Panc1 (cell line): ENCODE data around the gene VSTM2L. TPM values are rescaled to one million over a fixed set of nuclear protein-coding genes. Genes with fewer than 3 reads are reported as not detected.

Source experiments
- ATAC-seq: fragments of 200-7000 bp; cut with Tn5 transposase; 2 replicates; pipeline ENCODE4 v1.9.1; 2020; ENCODE audit warnings: mild to moderate bottlenecking, moderate library complexity
- BruUV-seq: library from RNA; stranded (reverse); fragments of 400-500 nt; replicated peaks from 2 replicates; lab custom pipeline; 2021; lab: Mats Ljungman, UMichigan
- CTCF ChIA-PET: fragments of 300-600 bp; sonication (Branson Sonifier 250); formaldehyde crosslinking; loops from one replicate; lab custom pipeline; 2022; ENCODE audit warnings: antibody characterized with exemption; lab: Charles Lee
- POLR2A ChIA-PET: fragments of 300-600 bp; sonication (Branson Sonifier 250); formaldehyde crosslinking; loops from one replicate; lab custom pipeline; 2022; ENCODE audit warnings: antibody characterized with exemption; lab: Charles Lee
- DNase-seq: peaks from one replicate; pipeline ENCODE4 v3.0.0-alpha.2; 2010; ENCODE audit warnings: low read depth, low spot score
- H3K27ac ChIP-seq: 2 replicates; pipeline ENCODE4 v1.5.1; 2011; ENCODE audit warnings: mild to moderate bottlenecking, low read length, inconsistent platforms
- H3K27me3 ChIP-seq: fragments of 200-500 bp; sonication (Bioruptor generic); 2 replicates; pipeline ENCODE4 v1.6.0; 2014; ENCODE audit warnings: low read length, inconsistent platforms; ENCODE audit not compliant: control insufficient read depth, insufficient read depth
- H3K36me3 ChIP-seq: fragments of 200-500 bp; sonication (Bioruptor generic); 2 replicates; pipeline ENCODE4 v1.5.1; 2014; ENCODE audit warnings: inconsistent platforms, mild to moderate bottlenecking, low read length, moderate library complexity; ENCODE audit not compliant: control insufficient read depth, insufficient read depth
- H3K4me1 ChIP-seq: 2 replicates; pipeline ENCODE4 v1.5.1; 2011; ENCODE audit warnings: inconsistent platforms, mild to moderate bottlenecking, low read length, moderate library complexity; ENCODE audit not compliant: control insufficient read depth, insufficient read depth
- H3K4me3 ChIP-seq, 2 experiments: 2 replicates each; pipeline ENCODE4 v1.5.1; 2011 to 2012; ENCODE audit warnings: low read depth in 2 of 2, low read length in 2 of 2, mild to moderate bottlenecking in 2 of 2, inconsistent platforms in 1 of 2, moderate library complexity in 1 of 2
- H3K9me3 ChIP-seq: fragments of 200-500 bp; sonication (Bioruptor generic); 2 replicates; pipeline ENCODE4 v1.5.1; 2014; ENCODE audit warnings: low read depth, mild to moderate bottlenecking, inconsistent platforms, low read length, moderate library complexity; ENCODE audit not compliant: control insufficient read depth, insufficient read depth
- CTCF ChIP-seq: fragments of 450-650 bp; IDR thresholded peaks from 2 replicates; pipeline ENCODE4 v1.5.1; 2017; ENCODE audit warnings: mild to moderate bottlenecking
- POLR2AphosphoS5 ChIP-seq: IDR thresholded peaks from 2 replicates; pipeline ENCODE4 v1.6.1; 2012; ENCODE audit warnings: mild to moderate bottlenecking, low read depth, low read length, moderate library complexity
- REST ChIP-seq, 2 experiments: IDR thresholded peaks; 2 replicates each; pipeline ENCODE4 v1.6.1; 2011 to 2012; ENCODE audit warnings: low read depth in 2 of 2, control low read depth in 1 of 2, low read length in 1 of 2, mild to moderate bottlenecking in 1 of 2, moderate library complexity in 1 of 2; ENCODE audit not compliant: insufficient read depth in 1 of 2
- SIN3A ChIP-seq: IDR thresholded peaks from 2 replicates; pipeline ENCODE4 v1.6.1; 2012; ENCODE audit warnings: low read depth, mild to moderate bottlenecking, low read length, moderate library complexity, borderline replicate concordance; ENCODE audit not compliant: insufficient read depth
- TCF7L2 ChIP-seq: IDR thresholded peaks from 2 replicates; pipeline ENCODE4 v1.6.1; 2011; ENCODE audit warnings: mild to moderate bottlenecking, low read depth, low read length, inconsistent platforms
- in situ Hi-C: cut with HindIII; loops from 2 replicates; pipeline ENCODE4 v1.10.0; 2016; ENCODE audit warnings: low sequenced_read_pairs, low pct_unique_long_range_greater_than_20kb
- intact Hi-C: fragments of 100-400 bp; cut with micrococcal nuclease; formaldehyde crosslinking; loops from one replicate; pipeline ENCODE4 v1.10.0; 2022; ENCODE audit not compliant: unreplicated experiment
- total RNA-seq: library from RNA; stranded (reverse); gene quantifications from one replicate; pipeline ENCODE4 v1.2.1, GENCODE V29; 2021; ENCODE audit not compliant: unreplicated experiment

Gene VSTM2L
- total RNA-seq, 1 experiment from 2014 or later, result 16.0 TPM

- ChIA-PET CTCF (no interaction called here), POLR2A (no interaction called here)
- H3K36me3 ChIP-seq, result no peaks in the 10 kb centered on the region
- intact Hi-C loops, result no loop called here
- H3K4me3 ChIP-seq, result no peak overlapping the region
- no peak for TF ChIP-seq REST (IDR thresholded peaks at IDR 0.05; ENCODE audit: insufficient read depth in 1 of 2, low read depth in 2 of 2, low read length in 1 of 2)
- no peak for TF ChIP-seq SIN3A
- TF ChIP-seq CTCF, result no peak
- TF ChIP-seq POLR2AphosphoS5, result no peak
- no peak for TF ChIP-seq TCF7L2
- no peaks in the 10 kb centered on the region for H3K9me3 ChIP-seq
- in situ Hi-C loops, result no loop called here
- H3K27me3 ChIP-seq, result no peaks in the 10 kb centered on the region; the same call in 1 of the 2 replicates
- H3K4me1 ChIP-seq, result peaks cover 7% of the 10 kb centered on the region
- H3K27ac ChIP-seq, result no peak overlapping the region
- BruUV-seq, result no TSS peak
- ATAC-seq (no peak), DNase-seq (no peak)
Measured at GRCh38 chr20:37947943-37948342, 45.0 kb downstream of the VSTM2L start.

GRCh38 chr20:37948956-37949355, 46.0 kb downstream of the VSTM2L start:
- Histone ChIP-seq H3K4me3 (no peak overlapping the region), H3K27ac (no peak overlapping the region), H3K9me3 (no peaks in the 10 kb centered on the region), H3K4me1 (peaks cover 7% of the 10 kb centered on the region), H3K36me3 (no peaks in the 10 kb centered on the region), H3K27me3 (no peaks in the 10 kb centered on the region; the same call in 1 of the 2 replicates)
- ChIA-PET POLR2A (no interaction called here), CTCF (no interaction called here)
- no peak for DNase-seq
- ATAC-seq, result no peak
- intact Hi-C loops, result no loop called here
- in situ Hi-C loops, result no loop called here
- TF ChIP-seq REST (IDR thresholded peaks at IDR 0.05; ENCODE audit: insufficient read depth in 1 of 2, low read depth in 2 of 2, low read length in 1 of 2), result no peak
- TF ChIP-seq CTCF, result no peak
- TF ChIP-seq SIN3A, result no peak
- no peak for TF ChIP-seq POLR2AphosphoS5
- TF ChIP-seq TCF7L2, result no peak
- no TSS peak for BruUV-seq
